Epidermal melanocyte (primary cell): Measurements from ENCODE around the gene EEPD1.
A peak's percentile ranks its signal among the peaks of the same experiment; 100 is the strongest.
"Not testable (repeated sequence)": the region's sequence is repeated elsewhere in the genome, so short reads cannot be mapped to it uniquely, and the experiment has no call there.

Experiments
- DNase-seq: peaks from one replicate; pipeline ENCODE4 v3.0.0; 2011; ENCODE audit warnings: low spot score; ENCODE audit not compliant: insufficient read length

Gene EEPD1

GRCh38 chr7:36152756-36153570 is at the start of gene EEPD1:
Gene EEPD1 (plus strand): TSS chr7:36153254. CDS start chr7:36154325, 1,071 bp downstream.
- peak; percentile 75 for DNase-seq

DNA sequence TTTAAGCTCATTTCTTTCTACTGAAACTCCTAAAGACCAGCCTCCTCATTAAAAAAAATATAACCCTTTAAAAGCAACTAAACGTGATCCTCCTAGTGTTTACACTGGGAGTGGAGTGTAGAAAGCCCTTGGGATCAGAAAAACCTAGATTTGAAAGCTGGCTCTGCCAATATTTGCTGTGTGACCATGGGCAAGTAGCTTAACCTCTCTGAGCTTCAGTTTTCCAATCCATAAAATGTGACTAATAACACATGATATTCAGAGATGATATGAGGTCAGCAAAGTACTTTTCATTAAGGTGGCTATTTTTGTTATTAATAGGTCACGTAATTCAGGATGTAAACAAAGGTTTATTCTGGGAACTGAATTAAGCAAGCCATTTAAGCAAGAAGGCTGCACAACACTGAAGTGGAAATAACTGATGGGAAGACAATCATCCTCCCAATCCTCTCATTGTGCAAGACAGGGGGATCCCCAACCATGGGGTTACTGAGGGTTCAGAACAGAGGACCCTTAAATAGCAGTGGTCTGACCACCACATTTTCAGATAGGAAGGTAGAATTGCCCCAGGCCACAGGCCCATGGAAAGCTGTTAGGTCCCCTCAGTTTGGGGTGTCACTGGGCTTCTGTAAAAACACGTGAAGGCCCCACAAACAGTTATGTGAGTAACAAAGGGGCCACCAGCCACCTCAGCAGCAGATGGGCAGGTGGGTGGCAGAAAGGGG is 49.1 kb upstream of the EEPD1 start:
- no peak for DNase-seq

DNA sequence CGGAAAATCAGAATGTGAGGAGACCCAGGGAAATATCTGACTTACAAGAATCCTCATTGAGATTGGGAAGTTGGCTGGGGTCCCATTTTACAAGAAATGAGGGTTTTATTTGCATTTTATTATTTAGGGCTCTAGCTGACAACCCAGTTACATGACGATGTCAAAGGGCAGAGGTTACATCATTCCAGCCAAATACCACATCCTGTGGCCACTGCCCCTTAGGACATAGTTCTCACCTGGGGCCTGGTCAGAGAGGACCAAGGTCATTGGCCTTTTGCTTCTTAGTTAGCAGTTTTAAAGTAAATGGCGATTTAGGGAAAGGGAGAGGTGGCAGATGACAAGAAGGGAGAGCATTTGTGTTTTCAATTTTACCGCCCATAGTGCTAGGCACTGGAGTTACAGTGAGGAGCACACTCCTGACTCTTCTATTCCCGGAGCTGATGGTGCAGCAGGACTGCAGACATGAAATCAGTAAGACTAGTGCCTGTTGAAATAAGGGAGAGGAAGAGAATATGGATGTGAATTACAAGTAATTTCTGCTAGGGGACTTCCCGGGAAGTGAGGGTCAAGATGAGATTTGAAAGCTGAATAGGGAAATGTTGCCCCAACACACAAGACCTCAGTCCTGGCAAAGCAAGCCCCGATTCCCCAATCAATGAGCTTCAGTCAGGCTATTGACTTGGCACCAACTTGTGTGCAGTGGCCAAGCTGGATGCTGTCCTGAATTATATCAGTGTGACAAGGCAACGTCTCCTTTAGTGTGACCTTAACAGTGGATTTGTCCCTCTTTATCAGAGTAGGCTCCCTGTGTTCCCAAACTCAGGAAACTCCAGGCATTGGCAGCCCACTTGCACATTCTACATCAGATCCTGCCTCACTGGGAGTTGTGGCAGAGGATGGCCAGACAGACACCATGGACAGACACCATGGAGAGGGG is 45.8 kb upstream of the EEPD1 start:
- not testable (repeated sequence) for DNase-seq

GRCh38 chr7:36107926-36108631 is 45.0 kb upstream of the EEPD1 start:
- no peak for DNase-seq

GRCh38 chr7:36109013-36109627 is 43.9 kb upstream of the EEPD1 start:
- DNase-seq: no peak

DNA sequence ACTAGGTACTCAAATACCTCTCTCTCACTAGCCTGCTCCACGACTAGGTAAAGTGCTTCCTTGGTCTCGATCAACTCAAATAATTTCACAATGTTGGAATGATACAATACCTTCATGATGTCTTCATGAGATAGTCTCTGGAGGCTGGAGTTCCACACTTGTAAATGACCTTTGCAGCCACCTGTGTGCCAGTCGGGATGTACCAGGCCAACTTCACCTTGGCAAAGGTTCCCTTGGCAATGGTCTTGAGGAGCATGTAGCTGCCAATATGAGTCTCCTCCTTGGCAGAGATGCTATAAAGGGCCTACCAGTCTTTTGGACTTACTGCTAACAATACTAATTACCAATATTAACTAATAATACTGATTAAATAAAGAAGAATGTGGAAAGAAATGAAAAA is 42.5 kb upstream of the EEPD1 start:
- no peak for DNase-seq

DNA sequence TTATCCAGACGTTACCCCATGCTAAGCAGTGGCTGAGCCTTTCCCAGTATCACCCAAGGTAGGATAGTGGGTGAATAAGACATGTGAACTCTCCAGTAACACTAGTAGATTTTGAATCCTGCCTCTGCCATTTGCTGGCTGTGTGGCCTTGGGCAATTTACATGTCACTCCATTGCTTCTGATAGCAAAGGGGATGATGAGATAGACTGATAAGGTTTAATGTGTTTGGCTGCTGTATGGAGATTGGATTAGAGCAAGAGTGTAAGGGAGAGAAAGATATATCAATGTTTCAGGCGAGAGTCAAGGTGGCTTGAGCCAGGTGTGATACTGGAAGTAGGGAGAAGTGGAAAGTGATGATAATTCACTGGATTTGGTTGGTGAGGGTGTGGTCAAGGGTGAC is 40.1 kb upstream of the EEPD1 start:
- no peak for DNase-seq

- no peak for DNase-seq
These were observed 38.7 kb upstream of the EEPD1 start for GRCh38 chr7:36114355-36114754.

- peak; percentile 43 for DNase-seq
These were observed 37.4 kb upstream of the EEPD1 start for GRCh38 chr7:36115448-36116321.

DNA sequence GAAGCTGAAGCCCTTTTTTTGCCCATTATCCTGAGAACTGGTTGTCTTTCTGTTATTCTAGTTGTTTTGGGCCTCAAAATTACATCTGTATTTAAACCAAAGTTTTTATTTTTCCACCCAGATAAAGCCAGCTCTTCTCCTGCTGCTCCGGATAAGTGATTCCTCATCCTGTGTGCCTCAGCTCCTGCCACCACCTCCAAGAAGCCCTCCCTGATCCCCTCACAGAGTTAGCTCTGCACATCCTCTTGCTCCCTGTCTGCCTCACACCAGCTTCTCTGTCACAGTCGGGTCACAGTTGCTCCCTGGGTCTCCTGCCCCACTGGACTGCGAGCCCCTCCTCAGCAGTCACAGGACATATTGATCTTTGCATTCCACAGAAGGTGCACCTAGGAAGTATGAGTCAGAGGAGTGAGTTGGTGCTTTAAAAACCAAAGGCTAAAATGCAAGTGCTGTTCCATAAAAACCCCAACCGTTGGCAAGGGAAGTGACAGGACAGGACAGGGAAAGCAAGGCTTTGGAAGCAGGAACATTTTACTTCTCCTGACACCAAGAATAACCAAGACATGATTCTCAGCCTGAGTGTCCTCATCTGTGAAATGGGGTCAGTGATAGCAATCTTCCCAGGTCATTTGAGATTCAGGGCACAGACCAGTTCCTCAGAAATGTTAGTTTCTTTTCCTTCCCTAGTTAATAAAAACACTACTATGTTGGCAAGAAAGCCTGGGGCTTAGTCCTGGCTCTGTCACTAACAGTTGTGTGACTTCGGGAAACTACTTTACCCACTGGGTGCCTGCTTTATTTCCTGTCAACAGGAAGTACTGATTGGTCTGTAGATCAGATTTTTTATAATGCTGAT is 36.5 kb upstream of the EEPD1 start:
- no peak for DNase-seq

GRCh38 chr7:36117203-36117840 is 35.7 kb upstream of the EEPD1 start:
- DNase-seq: no peak

DNA sequence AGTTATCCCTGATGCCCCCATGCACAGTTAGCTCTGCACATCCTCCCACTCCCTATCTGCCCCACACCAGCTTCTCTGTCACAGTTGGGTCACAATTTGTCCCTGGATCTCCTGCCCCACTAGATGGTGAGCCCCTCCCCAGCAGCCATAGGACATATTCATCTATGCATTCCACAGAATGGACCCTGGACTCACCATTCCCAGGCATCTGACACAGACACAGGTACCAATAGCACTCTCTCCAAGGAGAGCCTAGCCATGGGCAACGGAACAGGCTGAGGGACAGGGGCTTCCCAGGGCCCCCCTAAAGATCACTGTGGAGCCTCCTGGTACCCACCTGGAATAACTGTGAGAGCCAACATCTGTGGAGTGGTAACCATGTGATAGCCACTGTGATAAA is 34.7 kb upstream of the EEPD1 start:
- DNase-seq: no peak

DNA sequence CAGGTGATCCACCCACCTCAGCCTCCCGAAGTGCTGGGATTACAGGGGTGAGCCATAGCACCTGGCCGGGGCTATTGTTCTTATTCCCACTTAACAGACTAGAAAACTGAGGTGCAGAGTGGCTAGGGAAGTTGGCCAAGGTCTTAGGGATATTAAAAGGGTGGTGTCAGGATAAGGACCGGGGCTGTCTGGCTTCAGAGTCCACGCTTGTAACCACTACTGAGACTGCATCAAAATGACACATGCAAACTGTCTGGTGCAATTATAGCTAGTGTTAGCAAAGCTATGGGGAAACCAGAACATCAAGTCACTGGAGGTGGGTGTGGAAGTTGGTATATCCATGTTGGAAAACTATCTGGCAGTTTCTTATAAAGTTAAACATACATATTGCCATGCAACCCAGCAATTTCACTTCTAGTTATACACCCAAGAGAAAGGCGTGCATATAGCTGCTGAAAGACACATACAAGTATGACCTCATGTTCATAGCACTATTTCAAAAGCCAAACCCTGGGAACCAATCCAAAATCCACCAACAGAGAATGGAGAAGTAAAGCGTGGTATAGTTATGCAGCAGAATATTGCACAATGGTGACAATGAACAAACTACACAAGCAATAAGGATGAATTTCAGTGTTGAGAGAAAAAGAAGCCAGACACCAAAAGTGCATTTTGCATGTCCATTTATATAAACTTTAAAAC is 33.9 kb upstream of the EEPD1 start:
- no peak for DNase-seq

- not testable (repeated sequence) for DNase-seq
These were observed 32.9 kb upstream of the EEPD1 start for GRCh38 chr7:36119983-36120646.

GRCh38 chr7:36125630-36126029 is 27.4 kb upstream of the EEPD1 start:
- not testable (repeated sequence) for DNase-seq

GRCh38 chr7:36127075-36127740 is 25.8 kb upstream of the EEPD1 start:
- no peak for DNase-seq
